ENCODE results near the gene ARHGEF12.

DNA sequence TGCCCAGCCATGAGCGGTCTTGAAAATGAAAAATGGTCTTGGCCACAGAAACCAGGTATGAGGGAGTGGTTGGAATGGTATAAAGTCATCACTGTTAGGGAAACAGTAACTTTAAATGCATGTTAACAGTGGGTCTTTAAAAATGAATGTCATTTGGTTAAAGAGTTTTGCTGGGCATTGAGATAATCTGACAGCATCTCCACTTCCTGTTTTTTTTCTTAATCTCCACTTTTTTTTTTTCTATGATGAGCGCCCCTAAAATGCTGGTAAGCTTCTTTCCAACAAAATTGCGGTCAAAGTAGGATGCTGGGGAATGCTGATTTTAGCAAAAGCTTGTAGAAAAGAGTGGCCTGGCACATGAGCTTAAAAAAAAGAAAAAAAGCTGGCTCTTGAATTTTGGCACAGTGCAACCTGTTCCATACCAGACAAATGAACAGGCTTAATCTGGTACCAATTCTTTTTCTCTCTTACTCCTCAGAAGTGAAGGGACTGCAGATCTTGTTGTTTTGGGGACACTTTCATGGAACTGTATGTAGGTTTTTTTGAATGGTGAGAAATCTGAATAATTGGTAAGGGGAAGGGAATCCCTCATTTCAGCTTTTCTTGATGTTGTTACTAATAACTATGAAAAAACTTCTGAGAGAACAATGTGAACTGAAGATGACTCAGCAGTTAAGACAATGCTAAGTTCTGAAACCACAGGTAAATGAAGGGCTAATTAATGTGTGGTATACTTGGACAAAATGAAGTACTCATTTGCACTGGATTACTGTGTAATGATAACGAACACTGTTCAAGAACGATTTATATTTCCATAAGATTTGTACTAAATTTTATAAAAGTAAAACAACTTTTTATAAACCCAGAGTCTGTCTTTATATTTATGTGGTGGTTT, 3.1 kb upstream of the ARHGEF12 start:
- TF ChIP-seq EZH2 (IDR thresholded peaks at IDR 0.05) (no peak), POLR2AphosphoS5 (IDR thresholded peaks at IDR 0.05; ENCODE audit: borderline replicate concordance, low read depth, low read length) (no peak)

Measured in SK-N-MC (cell line).